ENCODE data around the gene STEAP1B.

Gene STEAP1B

GRCh38 chr7:22380333-22380732 is 119.7 kb downstream of the STEAP1B start:
- no peak overlapping the region for H3K27ac ChIP-seq
- no peak overlapping the region for H3K4me3 ChIP-seq

- no peak overlapping the region for H3K4me3 ChIP-seq
- H3K27ac ChIP-seq: no peak overlapping the region
These were observed 121.6 kb downstream of the STEAP1B start for GRCh38 chr7:22378199-22378980.

GRCh38 chr7:22377703-22378102 is 122.3 kb downstream of the STEAP1B start:
- H3K27ac ChIP-seq: no peak overlapping the region
- H3K4me3 ChIP-seq: no peak overlapping the region

- no peak overlapping the region for H3K27ac ChIP-seq
These were observed 124.5 kb downstream of the STEAP1B start for GRCh38 chr7:22375359-22376048.

GRCh38 chr7:22373911-22374310 is 126.1 kb downstream of the STEAP1B start:
- no peak overlapping the region for H3K4me3 ChIP-seq
- H3K27ac ChIP-seq: no peak overlapping the region

More at GRCh38 chr7:22375359-22376048, 124.5 kb downstream of the STEAP1B start:
- H3K4me3 ChIP-seq: no peak overlapping the region

GRCh38 chr7:22373388-22373787 is 126.6 kb downstream of the STEAP1B start:
- Histone ChIP-seq H3K4me3 (no peak overlapping the region), H3K27ac (no peak overlapping the region)

GRCh38 chr7:22372863-22373262 is 127.1 kb downstream of the STEAP1B start:
- Histone ChIP-seq H3K4me3 (no peak overlapping the region), H3K27ac (no peak overlapping the region)

GRCh38 chr7:22371878-22372277 is 128.1 kb downstream of the STEAP1B start:
- Histone ChIP-seq H3K27ac (no peak overlapping the region), H3K4me3 (no peak overlapping the region)

All from skin epidermis (tissue), 12 donors.